Fibroblast of pulmonary artery (primary cell): ENCODE results near the gene ARL6IP6.

Experiments used
- DNase-seq: peaks from one replicate; pipeline ENCODE4 v3.0.0-alpha.2; 2010; ENCODE audit warnings: low read depth
- H3K4me3 ChIP-seq: replicated peaks from 2 replicates; pipeline ENCODE4 v1.5.1; 2011; ENCODE audit warnings: low read depth, mild to moderate bottlenecking, control low read depth, low read length, moderate library complexity
- TF ChIP-seq, protein P1 (sequence below): IDR thresholded peaks from 2 replicates; pipeline ENCODE4 v1.5.1; 2011; ENCODE audit warnings: mild to moderate bottlenecking, control low read depth, low read length, inconsistent platforms; ENCODE audit errors: missing control alignments

ARL6IP6 gene

DNA sequence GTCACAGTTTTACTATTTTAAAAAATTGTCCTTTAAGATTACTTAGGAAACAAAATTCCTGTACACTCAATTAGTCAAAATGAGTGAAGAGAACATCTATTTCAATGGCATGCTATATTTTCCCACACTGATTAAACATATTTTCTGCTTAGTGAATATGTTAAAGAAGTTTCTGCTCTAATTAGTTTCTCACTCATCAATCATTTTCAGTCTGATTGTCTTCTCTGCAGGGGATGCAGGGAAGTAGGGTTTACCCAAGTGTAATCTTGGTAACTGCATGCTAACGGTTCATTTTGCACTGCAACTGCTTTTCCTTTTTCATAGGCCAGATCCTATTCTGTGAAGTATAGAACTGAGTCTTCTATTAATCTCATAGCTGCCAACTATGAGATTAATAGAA is 78.5 kb downstream of the ARL6IP6 start:
- TF ChIP-seq, protein P1, sequence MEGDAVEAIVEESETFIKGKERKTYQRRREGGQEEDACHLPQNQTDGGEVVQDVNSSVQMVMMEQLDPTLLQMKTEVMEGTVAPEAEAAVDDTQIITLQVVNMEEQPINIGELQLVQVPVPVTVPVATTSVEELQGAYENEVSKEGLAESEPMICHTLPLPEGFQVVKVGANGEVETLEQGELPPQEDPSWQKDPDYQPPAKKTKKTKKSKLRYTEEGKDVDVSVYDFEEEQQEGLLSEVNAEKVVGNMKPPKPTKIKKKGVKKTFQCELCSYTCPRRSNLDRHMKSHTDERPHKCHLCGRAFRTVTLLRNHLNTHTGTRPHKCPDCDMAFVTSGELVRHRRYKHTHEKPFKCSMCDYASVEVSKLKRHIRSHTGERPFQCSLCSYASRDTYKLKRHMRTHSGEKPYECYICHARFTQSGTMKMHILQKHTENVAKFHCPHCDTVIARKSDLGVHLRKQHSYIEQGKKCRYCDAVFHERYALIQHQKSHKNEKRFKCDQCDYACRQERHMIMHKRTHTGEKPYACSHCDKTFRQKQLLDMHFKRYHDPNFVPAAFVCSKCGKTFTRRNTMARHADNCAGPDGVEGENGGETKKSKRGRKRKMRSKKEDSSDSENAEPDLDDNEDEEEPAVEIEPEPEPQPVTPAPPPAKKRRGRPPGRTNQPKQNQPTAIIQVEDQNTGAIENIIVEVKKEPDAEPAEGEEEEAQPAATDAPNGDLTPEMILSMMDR, result no peak
- no peak overlapping the region for H3K4me3 ChIP-seq
- DNase-seq, result no peak

DNA sequence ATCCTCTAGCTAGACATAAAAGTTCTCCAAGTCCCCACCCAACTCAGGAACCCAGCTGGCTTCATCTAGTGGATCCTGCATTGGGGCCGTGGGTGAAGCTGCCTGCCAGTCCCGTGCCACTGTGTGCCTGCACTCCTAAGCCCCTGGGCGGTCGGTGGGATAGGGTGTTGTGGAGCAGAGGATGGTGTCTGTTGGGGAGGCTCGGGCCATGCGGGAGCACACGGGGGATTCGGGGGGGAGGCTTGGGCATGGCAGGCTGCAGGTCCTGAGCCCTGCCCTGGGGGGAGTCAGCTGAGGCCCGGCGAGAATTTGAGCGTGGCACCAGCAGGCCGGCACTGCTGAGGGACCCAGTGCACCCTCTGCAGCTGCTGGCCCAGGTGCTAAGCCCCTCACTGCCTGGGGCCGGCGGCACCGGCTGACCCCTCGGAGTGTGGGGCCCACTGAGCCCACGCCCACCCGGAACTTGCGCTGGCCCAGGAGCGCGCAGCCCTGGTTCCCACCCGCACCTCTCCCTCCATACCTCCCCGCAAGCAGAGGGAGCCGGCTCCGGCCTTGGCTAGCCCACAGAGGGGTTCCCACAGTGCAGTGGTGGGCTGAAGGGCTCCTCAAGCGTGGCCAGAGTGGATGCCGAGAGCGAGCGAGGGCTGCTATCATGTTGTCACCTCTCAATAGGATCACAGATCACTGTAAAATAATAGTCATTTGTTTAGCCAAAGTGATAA is 86.4 kb downstream of the ARL6IP6 start:
- DNase-seq, result no peak
- TF ChIP-seq, protein P1, result no peak
- H3K4me3 ChIP-seq, result no peak overlapping the region

DNA sequence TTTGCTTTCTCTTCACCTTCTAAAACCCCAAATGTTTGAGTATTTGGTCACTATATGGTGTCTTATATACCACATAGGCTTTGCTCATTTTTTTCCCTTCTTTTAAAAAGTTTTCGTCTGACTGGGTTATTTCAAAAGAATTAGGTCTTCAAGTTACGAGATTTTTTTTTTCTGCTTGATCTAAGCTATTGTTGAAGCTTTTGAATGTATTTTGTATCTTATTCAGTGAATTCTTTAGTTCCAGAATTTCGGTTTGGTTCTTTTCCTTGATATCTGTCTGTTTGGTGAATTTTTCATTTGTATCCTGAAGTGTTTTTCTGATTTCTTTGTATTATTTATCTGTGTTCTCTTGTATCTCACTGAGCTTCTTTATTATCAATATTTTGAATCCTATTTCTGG is 93.5 kb downstream of the ARL6IP6 start:
- no peak for DNase-seq
- H3K4me3 ChIP-seq, result no peak overlapping the region
- TF ChIP-seq, protein P1, result no peak
